Gastrocnemius medialis (tissue), 4 donors: ENCODE measurements around the gene PHF2.

Experiments used
- CTCF ChIP-seq, 5 experiments: fragments of 450-650 bp in 3 of 5; fragments of 200-600 bp in 2 of 5; sonication (generic) in 2 of 5; IDR thresholded peaks in 4 of 5; conservative IDR thresholded peaks in 1 of 5; 1 replicate in 4 of 5; 2 replicates in 1 of 5; pipeline ENCODE4 v1.5.1; 2016 to 2019; ENCODE audit warnings: antibody characterized with exemption in 5 of 5, mild to moderate bottlenecking in 3 of 5, moderate library complexity in 3 of 5
- POLR2A ChIP-seq, 2 donors: fragments of 450-650 bp; IDR thresholded peaks; one replicate each; pipeline ENCODE4 v1.6.1; 2017; ENCODE audit warnings: antibody characterized with exemption in 2 of 2, mild to moderate bottlenecking in 2 of 2, moderate library complexity in 2 of 2

DNA sequence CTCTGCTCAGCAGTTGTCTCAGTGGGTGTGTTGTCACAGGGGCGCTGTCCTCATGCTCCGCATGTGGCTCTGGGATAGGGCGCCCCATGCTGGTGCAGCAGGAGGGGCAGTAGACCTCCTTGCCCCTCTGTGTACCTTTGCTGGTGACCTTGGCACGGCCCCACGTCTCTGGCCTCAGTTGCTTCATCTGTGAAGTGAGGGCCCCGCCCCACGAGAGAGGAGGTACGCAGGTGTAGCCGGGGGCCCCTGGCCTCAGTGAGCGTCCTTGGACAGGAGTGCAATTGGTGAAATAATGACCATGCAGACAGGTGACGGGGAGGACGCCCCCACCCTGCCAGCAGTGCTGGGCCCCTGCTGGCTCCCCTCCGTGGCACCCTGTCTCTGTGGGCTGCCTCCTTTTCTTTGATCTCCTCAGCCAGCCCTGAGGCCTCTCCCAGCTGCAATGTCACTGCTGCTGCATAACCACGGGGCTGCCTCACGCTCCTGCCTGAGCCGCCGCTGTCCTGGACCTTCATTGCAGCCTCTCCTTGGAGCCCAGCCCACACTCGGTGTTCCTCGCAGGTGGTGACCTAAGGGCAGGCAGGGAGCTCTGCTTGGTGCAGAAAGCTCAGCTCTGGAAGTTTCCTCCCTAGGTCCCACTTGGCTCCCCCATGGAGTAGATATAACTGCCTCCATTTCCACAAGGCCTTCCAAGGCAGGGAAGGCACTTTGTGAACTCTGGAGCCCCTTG lies 57.3 kb downstream of the PHF2 start:
- TF ChIP-seq POLR2A (IDR thresholded peaks at IDR 0.05) (no peak), CTCF (IDR thresholded peaks at IDR 0.05 in 4 of 5, conservative IDR thresholded peaks at IDR 0.05 in 1 of 5) (no peak)
